ENCODE measurements around the gene RHAG.

The RHAG gene

DNA sequence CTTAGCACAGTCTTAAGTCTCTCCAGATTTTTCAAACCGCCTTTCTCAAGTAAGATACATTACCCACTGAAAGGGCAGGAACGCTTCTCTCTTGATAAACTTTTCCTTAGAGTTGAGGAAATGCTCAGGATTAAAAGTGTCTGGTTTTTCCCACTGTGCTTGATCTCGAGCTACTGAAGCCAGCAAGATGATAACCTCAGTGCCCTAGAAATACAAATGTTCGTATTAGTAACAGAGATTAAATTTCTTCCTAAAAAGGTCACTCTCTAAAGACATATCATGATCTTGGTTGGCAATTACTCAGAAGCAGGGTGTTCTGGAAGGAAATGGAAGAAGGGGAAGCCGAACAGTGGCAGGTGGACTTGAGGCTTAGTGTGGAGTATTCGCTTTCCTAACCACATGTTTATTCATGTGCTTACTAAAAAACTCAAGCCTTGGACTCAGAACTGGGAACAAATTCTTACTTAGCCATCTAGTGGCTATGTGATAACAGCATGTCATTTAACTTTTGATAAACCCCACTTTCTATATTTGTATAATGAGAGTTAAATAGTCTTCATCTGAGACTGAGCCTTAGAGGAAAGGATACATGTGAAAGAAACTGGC is 66.1 kb downstream of the RHAG start:
- TF ChIP-seq, protein P1, sequence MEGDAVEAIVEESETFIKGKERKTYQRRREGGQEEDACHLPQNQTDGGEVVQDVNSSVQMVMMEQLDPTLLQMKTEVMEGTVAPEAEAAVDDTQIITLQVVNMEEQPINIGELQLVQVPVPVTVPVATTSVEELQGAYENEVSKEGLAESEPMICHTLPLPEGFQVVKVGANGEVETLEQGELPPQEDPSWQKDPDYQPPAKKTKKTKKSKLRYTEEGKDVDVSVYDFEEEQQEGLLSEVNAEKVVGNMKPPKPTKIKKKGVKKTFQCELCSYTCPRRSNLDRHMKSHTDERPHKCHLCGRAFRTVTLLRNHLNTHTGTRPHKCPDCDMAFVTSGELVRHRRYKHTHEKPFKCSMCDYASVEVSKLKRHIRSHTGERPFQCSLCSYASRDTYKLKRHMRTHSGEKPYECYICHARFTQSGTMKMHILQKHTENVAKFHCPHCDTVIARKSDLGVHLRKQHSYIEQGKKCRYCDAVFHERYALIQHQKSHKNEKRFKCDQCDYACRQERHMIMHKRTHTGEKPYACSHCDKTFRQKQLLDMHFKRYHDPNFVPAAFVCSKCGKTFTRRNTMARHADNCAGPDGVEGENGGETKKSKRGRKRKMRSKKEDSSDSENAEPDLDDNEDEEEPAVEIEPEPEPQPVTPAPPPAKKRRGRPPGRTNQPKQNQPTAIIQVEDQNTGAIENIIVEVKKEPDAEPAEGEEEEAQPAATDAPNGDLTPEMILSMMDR (conservative IDR thresholded peaks at IDR 0.05; ENCODE audit: low read depth): peak; percentile 16
- CTCF ChIA-PET: interaction anchor here (2.5 kb wide), 1 partner anchor 38 kb away, joined by 13 read pairs; no protein-coding TSS in a partner anchor
- no peak overlapping the region for H3K27ac ChIP-seq
- no peak for DNase-seq (ENCODE audit: low spot score)
- POLR2A ChIA-PET (ENCODE audit: low non-redundant PET): no interaction called here

- POLR2A ChIA-PET (ENCODE audit: low non-redundant PET): no interaction called here
- peak overlapping the region; percentile 67 for H3K27ac ChIP-seq
- CTCF ChIA-PET: interaction anchor here (0.7 kb wide), 2 partner anchors 9 to 34 kb away, joined by 3 read pairs; no protein-coding TSS in a partner anchor
- TF ChIP-seq, protein P1 (conservative IDR thresholded peaks at IDR 0.05; ENCODE audit: low read depth): no peak
- peak; percentile 21 for DNase-seq (ENCODE audit: low spot score)
Observed at GRCh38 chr6:49565855-49566254, 70.8 kb downstream of the RHAG start.

- CTCF ChIA-PET: interaction anchor here (0.7 kb wide), 1 partner anchor 10 kb away, joined by 3 read pairs; no protein-coding TSS in a partner anchor
- POLR2A ChIA-PET (ENCODE audit: low non-redundant PET): no interaction called here
- no peak overlapping the region for H3K27ac ChIP-seq
- TF ChIP-seq, protein P1 (conservative IDR thresholded peaks at IDR 0.05; ENCODE audit: low read depth): no peak
- no peak for DNase-seq (ENCODE audit: low spot score)
Observed at GRCh38 chr6:49565261-49565660, 71.4 kb downstream of the RHAG start.

DNA sequence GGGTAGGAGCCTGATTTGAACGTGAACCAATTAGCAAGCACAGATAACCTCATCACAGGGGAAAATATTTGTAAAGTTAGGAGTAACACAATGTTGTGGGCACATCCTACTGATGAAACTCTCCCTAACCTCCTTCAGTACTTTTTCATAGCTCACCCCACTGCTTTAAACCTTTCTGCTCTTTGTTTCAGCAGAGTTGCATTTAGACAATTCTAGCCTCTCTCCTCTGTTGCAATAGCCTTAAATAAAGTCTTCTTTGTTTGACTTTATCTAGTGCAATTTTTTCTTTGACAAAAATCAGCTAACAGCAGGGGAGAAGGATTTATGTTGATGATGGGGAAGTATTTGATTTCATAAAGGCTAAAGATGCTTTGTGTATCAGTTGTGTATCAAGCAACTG is 72.1 kb downstream of the RHAG start:
- POLR2A ChIA-PET (ENCODE audit: low non-redundant PET): no interaction called here
- CTCF ChIA-PET: no interaction called here
- DNase-seq (ENCODE audit: low spot score): no peak
- TF ChIP-seq, protein P1 (conservative IDR thresholded peaks at IDR 0.05; ENCODE audit: low read depth): no peak
- no peak overlapping the region for H3K27ac ChIP-seq

- TF ChIP-seq, protein P1 (conservative IDR thresholded peaks at IDR 0.05; ENCODE audit: low read depth): no peak
- ChIA-PET CTCF (interaction anchor here (0.7 kb wide), 1 partner anchor 9 kb away, joined by 3 read pairs; no protein-coding TSS in a partner anchor), POLR2A (ENCODE audit: low non-redundant PET) (no interaction called here)
- H3K27ac ChIP-seq: no peak overlapping the region
- no peak for DNase-seq (ENCODE audit: low spot score)
Observed at GRCh38 chr6:49563006-49563886, 73.4 kb downstream of the RHAG start.

GRCh38 chr6:49558238-49558637 is 78.4 kb downstream of the RHAG start:
- CTCF ChIA-PET: no interaction called here
- DNase-seq (ENCODE audit: low spot score): no peak
- POLR2A ChIA-PET (ENCODE audit: low non-redundant PET): no interaction called here
- H3K27ac ChIP-seq: peak overlapping the region; percentile 42; the same call in 1 of the 2 replicates
- TF ChIP-seq, protein P1 (conservative IDR thresholded peaks at IDR 0.05; ENCODE audit: low read depth): no peak

All from RWPE1 (cell line).